ENCODE measurements around the gene F11.

Gene F11

DNA sequence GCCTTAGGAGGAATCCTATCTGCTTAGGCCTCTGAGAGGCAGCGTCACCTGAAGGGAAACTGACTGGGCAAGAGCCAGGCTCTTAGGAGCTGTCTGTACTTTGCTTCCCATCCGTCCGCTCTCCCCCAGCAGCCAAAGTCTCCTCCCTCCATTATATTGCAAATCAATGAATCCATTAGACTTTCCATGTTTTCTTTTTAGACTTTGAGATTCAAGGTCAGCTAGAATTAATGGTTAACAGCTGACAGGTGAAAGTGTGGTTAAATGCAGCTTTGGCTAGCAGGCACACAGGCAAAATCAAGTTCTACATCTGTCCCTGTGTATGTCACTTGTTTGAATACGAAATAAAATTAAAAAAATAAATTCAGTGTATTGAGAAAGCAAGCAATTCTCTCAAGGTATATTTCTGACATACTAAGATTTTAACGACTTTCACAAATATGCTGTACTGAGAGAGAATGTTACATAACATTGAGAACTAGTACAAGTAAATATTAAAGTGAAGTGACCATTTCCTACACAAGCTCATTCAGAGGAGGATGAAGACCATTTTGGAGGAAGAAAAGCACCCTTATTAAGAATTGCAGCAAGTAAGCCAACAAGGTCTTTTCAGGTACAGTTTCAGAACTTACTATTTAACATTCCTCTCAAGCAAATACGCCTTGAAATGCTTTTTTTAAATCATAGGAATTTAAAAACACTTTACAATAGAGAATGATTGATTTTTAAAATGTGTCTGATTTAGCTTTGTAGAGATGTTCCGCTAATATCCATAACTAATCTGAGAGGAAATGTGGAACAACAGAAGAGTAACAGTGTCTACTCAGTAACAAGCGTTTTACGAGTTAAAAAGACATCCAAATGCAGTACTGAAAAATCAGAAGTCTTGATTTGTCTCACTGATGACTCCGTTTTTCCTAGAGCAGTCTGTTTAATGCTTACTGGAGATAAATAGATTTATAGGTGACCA, at the start of gene F11:
Gene F11, plus strand, starts transcription at position 507 of the 970 bp plus-strand sequence. CDS start 948 bp downstream, outside the sequence.
- TF ChIP-seq CEBPB (IDR thresholded peaks at IDR 0.05) (no peak), TEAD4 (IDR thresholded peaks at IDR 0.05) (no peak), EGR1 (IDR thresholded peaks at IDR 0.05) (no peak), TCF12 (IDR thresholded peaks at IDR 0.05; ENCODE audit: low read depth) (no peak), NFIC (IDR thresholded peaks at IDR 0.05) (no peak)
- TF ChIP-seq, protein P1, sequence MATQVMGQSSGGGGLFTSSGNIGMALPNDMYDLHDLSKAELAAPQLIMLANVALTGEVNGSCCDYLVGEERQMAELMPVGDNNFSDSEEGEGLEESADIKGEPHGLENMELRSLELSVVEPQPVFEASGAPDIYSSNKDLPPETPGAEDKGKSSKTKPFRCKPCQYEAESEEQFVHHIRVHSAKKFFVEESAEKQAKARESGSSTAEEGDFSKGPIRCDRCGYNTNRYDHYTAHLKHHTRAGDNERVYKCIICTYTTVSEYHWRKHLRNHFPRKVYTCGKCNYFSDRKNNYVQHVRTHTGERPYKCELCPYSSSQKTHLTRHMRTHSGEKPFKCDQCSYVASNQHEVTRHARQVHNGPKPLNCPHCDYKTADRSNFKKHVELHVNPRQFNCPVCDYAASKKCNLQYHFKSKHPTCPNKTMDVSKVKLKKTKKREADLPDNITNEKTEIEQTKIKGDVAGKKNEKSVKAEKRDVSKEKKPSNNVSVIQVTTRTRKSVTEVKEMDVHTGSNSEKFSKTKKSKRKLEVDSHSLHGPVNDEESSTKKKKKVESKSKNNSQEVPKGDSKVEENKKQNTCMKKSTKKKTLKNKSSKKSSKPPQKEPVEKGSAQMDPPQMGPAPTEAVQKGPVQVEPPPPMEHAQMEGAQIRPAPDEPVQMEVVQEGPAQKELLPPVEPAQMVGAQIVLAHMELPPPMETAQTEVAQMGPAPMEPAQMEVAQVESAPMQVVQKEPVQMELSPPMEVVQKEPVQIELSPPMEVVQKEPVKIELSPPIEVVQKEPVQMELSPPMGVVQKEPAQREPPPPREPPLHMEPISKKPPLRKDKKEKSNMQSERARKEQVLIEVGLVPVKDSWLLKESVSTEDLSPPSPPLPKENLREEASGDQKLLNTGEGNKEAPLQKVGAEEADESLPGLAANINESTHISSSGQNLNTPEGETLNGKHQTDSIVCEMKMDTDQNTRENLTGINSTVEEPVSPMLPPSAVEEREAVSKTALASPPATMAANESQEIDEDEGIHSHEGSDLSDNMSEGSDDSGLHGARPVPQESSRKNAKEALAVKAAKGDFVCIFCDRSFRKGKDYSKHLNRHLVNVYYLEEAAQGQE (IDR thresholded peaks at IDR 0.05; ENCODE audit: low read depth), result no peak

DNA sequence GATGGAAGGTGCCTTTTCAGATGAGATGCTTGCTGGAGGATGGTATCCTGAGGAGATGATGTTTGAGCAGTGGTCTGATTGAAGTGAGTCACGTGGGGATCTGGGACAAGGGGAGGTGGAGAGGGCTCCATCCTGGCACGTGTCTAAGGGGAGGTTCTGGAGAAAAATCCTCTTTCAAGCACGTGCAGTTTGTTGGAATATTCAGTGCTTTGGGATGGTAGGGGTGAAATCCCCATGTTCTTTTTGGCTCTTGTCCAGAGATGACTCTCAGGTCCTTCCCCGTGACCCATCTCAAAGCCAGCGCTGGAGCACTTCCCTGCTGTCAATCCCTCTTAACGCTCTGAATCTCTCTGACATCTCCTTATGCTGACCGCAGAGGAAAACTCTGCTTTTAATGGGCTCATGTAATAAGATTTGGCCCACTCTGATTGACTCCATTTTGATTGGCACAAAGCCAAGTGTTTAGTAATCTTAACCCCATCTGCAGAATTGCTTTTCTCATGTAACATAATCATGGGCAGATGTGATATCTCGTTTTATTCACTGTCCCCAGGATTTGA, 49.4 kb upstream of the F11 start:
- peak; percentile 55; the same call in 1 of the 2 replicates for TF ChIP-seq NFIC (IDR thresholded peaks at IDR 0.05)
- TF ChIP-seq FOXM1 (IDR thresholded peaks at IDR 0.05; ENCODE audit: borderline replicate concordance, low read depth), result no peak

DNA sequence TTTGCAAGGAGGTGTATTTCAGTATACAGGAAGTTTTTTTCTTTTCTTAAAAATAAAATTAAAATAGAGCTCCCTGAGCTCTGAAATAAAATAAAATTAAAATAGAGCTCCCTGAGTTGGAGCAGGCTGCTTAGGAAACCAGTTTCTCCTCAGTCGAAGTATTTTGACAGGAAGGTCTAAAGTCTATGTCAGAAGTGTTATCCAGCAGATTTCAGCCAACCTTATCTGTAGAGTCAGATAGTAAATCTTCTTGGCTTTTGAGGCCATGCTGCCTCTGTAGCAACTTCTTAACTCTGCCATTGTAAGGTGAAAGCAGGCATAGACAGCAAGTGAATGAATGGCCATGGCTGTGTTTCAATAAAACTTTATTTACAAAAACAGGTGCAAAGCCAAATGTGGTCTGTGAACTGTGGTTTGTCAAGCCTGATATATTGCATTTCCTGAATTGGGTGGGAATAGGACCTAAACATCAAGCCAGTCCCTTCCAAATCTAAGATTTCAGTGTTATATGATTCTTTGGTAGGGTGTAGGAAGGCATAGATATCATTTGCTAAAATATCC, 48.2 kb upstream of the F11 start:
- TF ChIP-seq, protein P1 (IDR thresholded peaks at IDR 0.05; ENCODE audit: low read depth), result no peak
- TF ChIP-seq CEBPB (IDR thresholded peaks at IDR 0.05) (no peak), YY1 (IDR thresholded peaks at IDR 0.05; ENCODE audit: low read depth) (no peak), TAF1 (IDR thresholded peaks at IDR 0.05; ENCODE audit: low read depth) (no peak), NFIC (IDR thresholded peaks at IDR 0.05) (no peak), RAD21 (IDR thresholded peaks at IDR 0.05; ENCODE audit: low read depth) (no peak), EGR1 (IDR thresholded peaks at IDR 0.05) (no peak)

DNA sequence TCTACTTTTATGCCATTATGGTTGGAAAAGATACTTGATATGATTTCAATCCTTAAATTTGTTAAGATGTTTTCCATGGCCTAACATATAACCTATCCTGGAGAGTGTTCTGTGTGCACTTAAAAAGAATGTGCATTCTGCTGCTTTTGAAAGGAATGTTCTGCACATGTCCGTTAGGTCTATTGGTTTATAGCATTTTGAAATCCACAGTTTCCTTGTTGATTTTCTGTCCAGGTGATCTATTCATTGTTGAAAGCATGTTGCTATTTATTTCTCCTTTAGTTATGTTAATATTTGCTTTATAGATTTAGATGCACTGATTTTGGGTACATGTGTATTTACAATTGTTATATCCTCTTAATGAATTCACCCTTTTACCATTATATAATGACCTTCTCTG, 44.4 kb upstream of the F11 start:
- TF ChIP-seq TCF12 (IDR thresholded peaks at IDR 0.05; ENCODE audit: low read depth) (no peak), MAX (IDR thresholded peaks at IDR 0.05) (no peak), TEAD4 (IDR thresholded peaks at IDR 0.05) (no peak), CEBPB (IDR thresholded peaks at IDR 0.05) (no peak), FOXM1 (IDR thresholded peaks at IDR 0.05; ENCODE audit: borderline replicate concordance, low read depth) (no peak), RAD21 (IDR thresholded peaks at IDR 0.05; ENCODE audit: low read depth) (no peak), EP300 (IDR thresholded peaks at IDR 0.05; ENCODE audit: borderline replicate concordance) (no peak), TAF1 (IDR thresholded peaks at IDR 0.05; ENCODE audit: low read depth) (no peak), YY1 (IDR thresholded peaks at IDR 0.05; ENCODE audit: low read depth) (no peak), NFIC (IDR thresholded peaks at IDR 0.05) (no peak), EGR1 (IDR thresholded peaks at IDR 0.05) (no peak), ZBTB7A (IDR thresholded peaks at IDR 0.05; ENCODE audit: low read depth) (no peak), CREB1 (IDR thresholded peaks at IDR 0.05; ENCODE audit: low read depth) (no peak)
- TF ChIP-seq, protein P2, sequence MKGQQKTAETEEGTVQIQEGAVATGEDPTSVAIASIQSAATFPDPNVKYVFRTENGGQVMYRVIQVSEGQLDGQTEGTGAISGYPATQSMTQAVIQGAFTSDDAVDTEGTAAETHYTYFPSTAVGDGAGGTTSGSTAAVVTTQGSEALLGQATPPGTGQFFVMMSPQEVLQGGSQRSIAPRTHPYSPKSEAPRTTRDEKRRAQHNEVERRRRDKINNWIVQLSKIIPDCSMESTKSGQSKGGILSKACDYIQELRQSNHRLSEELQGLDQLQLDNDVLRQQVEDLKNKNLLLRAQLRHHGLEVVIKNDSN (IDR thresholded peaks at IDR 0.05), result no peak
- TF ChIP-seq, protein P1 (IDR thresholded peaks at IDR 0.05; ENCODE audit: low read depth), result no peak

GRCh38 chr4:186225848-186226247, 40.1 kb upstream of the F11 start:
- no peak for TF ChIP-seq CEBPB (IDR thresholded peaks at IDR 0.05)
- no peak for TF ChIP-seq EP300 (IDR thresholded peaks at IDR 0.05; ENCODE audit: borderline replicate concordance)
- TF ChIP-seq TCF12 (IDR thresholded peaks at IDR 0.05; ENCODE audit: low read depth), result no peak
- no peak for TF ChIP-seq FOXM1 (IDR thresholded peaks at IDR 0.05; ENCODE audit: borderline replicate concordance, low read depth)
- TF ChIP-seq YY1 (IDR thresholded peaks at IDR 0.05; ENCODE audit: low read depth), result no peak
- TF ChIP-seq, protein P1 (IDR thresholded peaks at IDR 0.05; ENCODE audit: low read depth), result no peak
- no peak for TF ChIP-seq ZBTB7A (IDR thresholded peaks at IDR 0.05; ENCODE audit: low read depth)
- no peak for TF ChIP-seq TEAD4 (IDR thresholded peaks at IDR 0.05)
- no peak for TF ChIP-seq RAD21 (IDR thresholded peaks at IDR 0.05; ENCODE audit: low read depth)
- TF ChIP-seq EGR1 (IDR thresholded peaks at IDR 0.05), result no peak
- TF ChIP-seq NFIC (IDR thresholded peaks at IDR 0.05), result no peak

Data from Ishikawa (cell line).